DND-41 (cell line): ENCODE data around the gene SLC45A1.

Experiments
- EZH2 ChIP-seq: IDR thresholded peaks from 3 replicates; pipeline ENCODE4 v1.6.1; 2012; ENCODE audit warnings: borderline replicate concordance, low read depth, mild to moderate bottlenecking, moderate library complexity, low read length, inconsistent platforms; ENCODE audit not compliant: severe bottlenecking
- TF ChIP-seq, protein P1 (sequence below): IDR thresholded peaks from 2 replicates; pipeline ENCODE4 v1.5.1; 2012; ENCODE audit warnings: borderline replicate concordance, low read length, moderate library complexity, mild to moderate bottlenecking; ENCODE audit not compliant: poor library complexity, severe bottlenecking; ENCODE audit errors: extremely low read depth

GRCh38 chr1:8338526-8339202 is 20.8 kb downstream of the SLC45A1 start:
- TF ChIP-seq, protein P1, sequence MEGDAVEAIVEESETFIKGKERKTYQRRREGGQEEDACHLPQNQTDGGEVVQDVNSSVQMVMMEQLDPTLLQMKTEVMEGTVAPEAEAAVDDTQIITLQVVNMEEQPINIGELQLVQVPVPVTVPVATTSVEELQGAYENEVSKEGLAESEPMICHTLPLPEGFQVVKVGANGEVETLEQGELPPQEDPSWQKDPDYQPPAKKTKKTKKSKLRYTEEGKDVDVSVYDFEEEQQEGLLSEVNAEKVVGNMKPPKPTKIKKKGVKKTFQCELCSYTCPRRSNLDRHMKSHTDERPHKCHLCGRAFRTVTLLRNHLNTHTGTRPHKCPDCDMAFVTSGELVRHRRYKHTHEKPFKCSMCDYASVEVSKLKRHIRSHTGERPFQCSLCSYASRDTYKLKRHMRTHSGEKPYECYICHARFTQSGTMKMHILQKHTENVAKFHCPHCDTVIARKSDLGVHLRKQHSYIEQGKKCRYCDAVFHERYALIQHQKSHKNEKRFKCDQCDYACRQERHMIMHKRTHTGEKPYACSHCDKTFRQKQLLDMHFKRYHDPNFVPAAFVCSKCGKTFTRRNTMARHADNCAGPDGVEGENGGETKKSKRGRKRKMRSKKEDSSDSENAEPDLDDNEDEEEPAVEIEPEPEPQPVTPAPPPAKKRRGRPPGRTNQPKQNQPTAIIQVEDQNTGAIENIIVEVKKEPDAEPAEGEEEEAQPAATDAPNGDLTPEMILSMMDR, result no peak
- no peak for TF ChIP-seq EZH2
